NT2/D1 (cell line): ENCODE measurements around the gene AGBL4.

ENCODE experiments used
- SUZ12 ChIP-seq: IDR thresholded peaks from 2 replicates; pipeline ENCODE4 v1.6.1; 2011; ENCODE audit not compliant: insufficient read length, insufficient read depth; ENCODE audit errors: extremely low read depth
- YY1 ChIP-seq: IDR thresholded peaks from 2 replicates; pipeline ENCODE4 v1.6.1; 2011; ENCODE audit not compliant: insufficient read length, insufficient read depth

DNA sequence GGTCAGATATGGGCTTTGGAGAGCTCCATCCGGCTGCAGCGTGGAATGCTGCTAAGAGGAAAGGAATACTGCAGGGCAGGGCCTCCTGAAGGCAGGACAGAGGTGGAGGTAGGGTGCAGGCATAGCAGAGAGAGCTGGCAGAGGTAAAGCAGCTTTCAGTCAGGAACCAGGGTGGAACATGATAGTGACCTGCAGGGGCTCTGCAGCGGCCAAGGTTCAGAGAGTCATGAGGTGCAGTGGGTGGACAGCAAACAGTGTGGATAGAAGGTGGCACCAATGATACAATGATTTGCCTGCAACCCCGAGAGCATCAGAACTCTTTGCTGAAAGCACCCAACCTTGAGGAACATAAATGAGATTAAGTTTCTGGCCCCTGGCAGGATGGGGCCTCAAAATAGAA, 1366.3 kb downstream of the AGBL4 start:
- TF ChIP-seq YY1, result no peak
- no peak for TF ChIP-seq SUZ12
